ENCODE measurements around the gene ANKRD39.

DNA sequence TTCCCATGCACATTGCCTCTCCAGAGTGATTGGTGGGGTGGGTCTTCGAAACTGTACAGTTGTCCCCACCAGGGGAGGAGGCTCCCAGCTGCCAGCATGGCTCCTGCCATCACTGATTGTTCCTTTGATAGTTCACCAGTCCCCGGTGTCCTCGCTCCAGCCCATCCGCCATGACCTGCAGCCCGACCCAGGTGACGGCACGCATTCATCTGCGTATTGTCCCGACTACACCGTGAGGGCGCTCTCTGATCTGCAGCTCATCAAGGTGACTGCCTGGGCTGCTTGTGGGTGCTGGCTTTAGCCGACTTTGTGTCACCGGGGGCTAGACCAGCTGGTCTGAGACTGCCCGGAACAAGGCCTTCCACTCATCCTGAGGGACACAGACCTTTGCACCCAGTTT lies 29.4 kb downstream of the ANKRD39 start:
- TF ChIP-seq EZH2 (IDR thresholded peaks at IDR 0.05; ENCODE audit: low read length, missing control alignments) = no peak
- TF ChIP-seq, protein P1, sequence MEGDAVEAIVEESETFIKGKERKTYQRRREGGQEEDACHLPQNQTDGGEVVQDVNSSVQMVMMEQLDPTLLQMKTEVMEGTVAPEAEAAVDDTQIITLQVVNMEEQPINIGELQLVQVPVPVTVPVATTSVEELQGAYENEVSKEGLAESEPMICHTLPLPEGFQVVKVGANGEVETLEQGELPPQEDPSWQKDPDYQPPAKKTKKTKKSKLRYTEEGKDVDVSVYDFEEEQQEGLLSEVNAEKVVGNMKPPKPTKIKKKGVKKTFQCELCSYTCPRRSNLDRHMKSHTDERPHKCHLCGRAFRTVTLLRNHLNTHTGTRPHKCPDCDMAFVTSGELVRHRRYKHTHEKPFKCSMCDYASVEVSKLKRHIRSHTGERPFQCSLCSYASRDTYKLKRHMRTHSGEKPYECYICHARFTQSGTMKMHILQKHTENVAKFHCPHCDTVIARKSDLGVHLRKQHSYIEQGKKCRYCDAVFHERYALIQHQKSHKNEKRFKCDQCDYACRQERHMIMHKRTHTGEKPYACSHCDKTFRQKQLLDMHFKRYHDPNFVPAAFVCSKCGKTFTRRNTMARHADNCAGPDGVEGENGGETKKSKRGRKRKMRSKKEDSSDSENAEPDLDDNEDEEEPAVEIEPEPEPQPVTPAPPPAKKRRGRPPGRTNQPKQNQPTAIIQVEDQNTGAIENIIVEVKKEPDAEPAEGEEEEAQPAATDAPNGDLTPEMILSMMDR (conservative IDR thresholded peaks at IDR 0.05 in 1 of 2, IDR thresholded peaks at IDR 0.05 in 1 of 2; ENCODE audit: low read depth in 1 of 2, low read length in 2 of 2) = no peak

Data from fibroblast of lung (primary cell).